Suprapubic skin (tissue), 4 donors: Measurements from ENCODE around the gene RFX8.

Source experiments
- POLR2A ChIP-seq, 2 donors: fragments of 450-650 bp; IDR thresholded peaks; one replicate each; pipeline ENCODE4 v1.6.1; 2017; ENCODE audit warnings: antibody characterized with exemption in 2 of 2, mild to moderate bottlenecking in 2 of 2, moderate library complexity in 2 of 2
- POLR2AphosphoS5 ChIP-seq, 3 donors: sonication (generic); formaldehyde crosslinking; IDR thresholded peaks; one replicate each; pipeline ENCODE4 v1.6.1; 2017; ENCODE audit warnings: antibody characterized with exemption in 3 of 3

DNA sequence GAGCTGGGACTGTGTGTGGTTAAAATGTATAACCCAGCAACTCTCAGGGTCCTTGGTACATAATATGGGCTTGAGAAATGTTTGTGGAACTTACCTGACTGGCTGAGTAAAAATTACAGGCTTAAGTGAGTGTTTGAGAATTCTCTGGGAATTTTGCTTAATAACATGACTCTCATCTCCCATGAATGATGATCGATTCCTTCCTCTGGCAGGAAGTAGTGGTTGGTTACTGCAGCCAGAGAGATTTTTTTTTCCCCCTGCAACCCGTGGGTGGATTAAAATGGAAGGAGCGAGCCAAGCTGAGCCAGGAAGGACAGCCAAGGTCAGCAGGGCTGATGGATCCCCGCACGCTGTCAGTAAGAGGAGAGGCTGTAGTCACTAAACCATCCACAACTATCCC, 40.6 kb upstream of the RFX8 start:
- no peak for TF ChIP-seq POLR2AphosphoS5 (IDR thresholded peaks at IDR 0.05)
- TF ChIP-seq POLR2A (IDR thresholded peaks at IDR 0.05): no peak
